Measurements from ENCODE around the gene VILL.
A peak's percentile ranks its signal among the peaks of the same experiment; 100 is the strongest.
"Not testable (repeated sequence)": the region's sequence is repeated elsewhere in the genome, so short reads cannot be mapped to it uniquely, and the experiment has no call there.

VILL gene

GRCh38 chr3:37985637-37986320 is 4.8 kb upstream of the VILL start:
- no peak for DNase-seq (ENCODE audit: low read depth in 1 of 2, low spot score in 1 of 2)

DNA sequence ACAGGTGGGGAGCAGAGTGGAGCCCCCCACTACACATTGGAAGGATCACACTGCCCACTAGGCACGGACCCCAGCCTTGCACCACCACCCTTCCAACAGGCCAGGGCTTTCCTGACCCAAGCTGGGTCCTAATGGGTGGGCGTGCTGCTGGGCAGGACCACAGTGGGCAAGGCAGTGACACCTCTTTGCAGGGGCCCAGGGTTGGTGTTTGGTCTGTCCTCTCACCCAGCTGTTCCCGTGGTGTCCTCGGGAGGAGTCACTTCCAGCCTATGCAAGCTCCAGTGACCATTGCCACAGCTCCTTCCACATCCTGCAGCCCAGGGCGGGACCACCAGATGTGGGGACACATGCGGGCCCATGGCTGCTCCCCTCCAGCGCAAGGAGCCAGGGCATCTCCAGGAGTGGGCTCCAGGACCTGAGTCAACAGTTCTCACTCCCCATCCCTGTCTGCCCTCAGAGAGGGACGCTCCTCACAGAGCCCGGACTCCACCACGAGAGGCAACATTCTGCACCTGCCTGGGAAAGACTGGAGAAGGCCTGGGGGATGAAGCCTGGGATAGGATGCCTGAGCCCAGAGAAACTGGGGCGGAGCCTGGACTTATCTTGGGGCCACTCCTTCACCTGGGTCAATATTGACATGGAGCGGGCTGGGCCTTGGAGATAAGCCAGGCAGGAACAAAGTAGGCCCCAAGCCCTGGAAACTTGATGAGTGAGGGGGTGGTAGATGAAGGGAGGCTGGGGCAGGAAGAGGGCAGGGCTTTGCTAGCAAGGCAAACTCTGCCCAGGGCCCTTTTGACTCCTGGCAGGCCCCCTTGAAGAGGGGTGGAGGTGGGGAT is 3.9 kb upstream of the VILL start:
- DNase-seq (ENCODE audit: low read depth in 1 of 2, low spot score in 1 of 2), result no peak

DNA sequence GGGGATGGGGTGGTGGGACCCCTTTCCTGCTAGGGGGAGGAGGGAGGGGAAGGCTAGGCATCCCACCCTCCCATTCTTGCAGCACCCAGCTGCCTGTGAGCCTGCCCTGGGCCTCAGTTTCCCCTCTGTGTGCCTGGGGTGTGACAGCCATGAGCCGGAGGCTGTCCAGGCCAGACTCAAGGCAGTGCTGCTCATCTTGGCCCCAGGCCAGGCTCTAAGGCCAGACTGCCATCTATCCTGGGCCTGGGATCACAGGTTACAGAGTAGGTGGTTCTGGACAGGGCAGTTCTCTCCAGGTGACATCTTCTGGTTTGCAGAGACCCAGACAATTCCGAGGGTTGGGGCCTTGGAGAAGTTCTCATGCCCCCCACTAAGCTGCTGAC is 3.3 kb upstream of the VILL start:
- DNase-seq (ENCODE audit: low read depth in 1 of 2, low spot score in 1 of 2), result no peak

DNA sequence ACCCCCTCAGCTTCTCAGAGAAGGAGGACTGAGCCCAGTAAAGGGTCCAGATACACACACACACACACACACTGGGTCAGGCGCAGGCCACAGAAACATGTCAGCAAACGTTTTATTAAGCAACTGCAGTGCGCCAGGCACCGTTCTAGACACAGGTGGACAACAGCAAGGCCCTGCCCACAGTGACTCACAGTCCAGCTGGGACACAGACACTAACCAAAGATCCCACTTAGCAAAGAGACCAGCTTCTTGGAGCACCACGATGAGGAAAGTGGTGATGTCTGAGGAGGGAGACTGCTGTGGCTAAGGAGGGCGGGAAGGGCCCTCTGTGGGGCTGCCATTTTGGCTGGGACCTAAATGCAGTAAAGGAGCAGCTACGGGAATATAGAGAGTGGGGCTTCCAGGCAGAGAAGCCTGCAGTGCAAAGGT is 2.8 kb upstream of the VILL start:
- no peak for DNase-seq (ENCODE audit: low read depth in 1 of 2, low spot score in 1 of 2)

DNA sequence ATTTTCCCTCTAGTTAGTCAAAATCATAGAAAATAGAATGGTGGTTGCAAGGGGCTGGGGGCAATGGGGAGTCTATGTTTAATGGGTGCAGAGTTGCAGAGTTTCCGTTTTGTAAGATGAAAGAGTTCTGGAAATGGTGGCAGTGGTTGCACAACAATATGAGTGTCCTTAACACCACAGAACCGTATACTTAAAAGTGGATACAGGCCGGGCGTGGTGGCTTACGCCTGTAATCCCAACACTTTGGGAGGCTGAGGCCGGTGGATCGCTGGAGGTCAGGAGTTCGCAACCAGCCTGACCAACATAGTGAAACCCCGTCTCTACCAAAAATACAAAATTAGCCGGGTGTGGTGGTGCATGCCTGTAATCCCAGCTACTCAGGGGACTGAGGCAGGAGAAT is 2.2 kb upstream of the VILL start:
- DNase-seq (ENCODE audit: low read depth in 1 of 2, low spot score in 1 of 2), result not testable (repeated sequence)

DNA sequence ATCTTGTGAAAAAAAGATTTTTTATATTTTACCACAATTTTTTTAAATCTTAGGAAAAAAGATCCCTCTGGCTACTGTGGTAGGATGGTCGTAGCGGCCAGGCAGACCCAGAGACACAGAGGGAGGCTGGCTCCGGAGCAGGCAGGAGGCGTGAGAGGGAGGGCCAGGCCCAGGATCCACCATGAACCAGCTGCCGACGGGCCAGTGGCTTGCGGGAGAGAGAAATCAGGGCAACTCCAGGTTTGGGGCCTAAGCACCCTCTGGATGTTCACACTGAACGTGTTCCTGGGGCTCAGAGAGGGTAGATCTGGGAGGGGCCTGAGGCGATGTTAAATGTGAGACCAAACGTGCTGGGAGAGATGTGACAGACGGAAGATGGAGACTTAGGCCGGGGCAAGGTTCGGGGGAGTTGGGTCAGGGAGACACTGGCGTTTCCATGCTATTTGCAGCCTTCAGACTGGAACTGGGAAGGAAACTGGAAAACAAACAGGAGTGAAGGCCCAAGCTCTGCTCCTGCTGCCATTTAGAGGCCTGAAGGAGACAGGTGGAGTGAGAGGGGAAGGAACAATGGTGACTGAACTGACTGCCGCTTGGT is 1.6 kb upstream of the VILL start:
- DNase-seq (ENCODE audit: low read depth in 1 of 2, low spot score in 1 of 2), result no peak

DNA sequence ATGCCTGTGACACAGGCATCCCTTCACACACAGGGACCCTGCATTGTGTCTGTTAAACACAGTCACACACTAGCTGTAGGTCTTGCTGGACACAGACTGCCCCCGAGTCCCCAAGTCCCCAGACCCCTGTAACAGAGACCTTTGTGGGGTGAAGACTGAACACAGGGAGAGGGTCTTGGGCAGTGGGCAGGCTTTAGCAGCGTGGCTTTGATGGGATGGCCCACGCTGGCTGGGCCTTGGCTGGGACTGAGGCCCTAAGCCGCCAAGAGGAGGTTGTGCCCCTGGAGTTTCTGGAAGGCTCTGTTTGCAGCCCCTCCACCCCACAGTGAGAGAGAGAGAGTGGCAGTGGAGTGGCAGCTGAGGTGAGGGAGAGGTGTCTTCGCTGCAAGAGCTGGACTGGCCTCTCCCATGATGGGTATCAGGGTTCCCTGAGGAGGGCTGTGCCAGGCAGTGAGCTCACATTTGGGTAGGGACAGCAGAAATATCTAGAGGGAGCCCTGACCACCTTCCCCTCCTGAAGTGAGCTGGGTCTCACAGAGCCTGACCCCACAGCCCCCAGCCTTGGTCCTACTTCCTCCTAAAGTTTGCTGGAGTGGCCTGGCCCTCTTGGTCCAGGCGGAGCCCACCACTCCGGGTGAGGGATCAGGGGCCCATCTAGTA is 635 bp upstream of the VILL start:
- DNase-seq (ENCODE audit: low read depth in 1 of 2, low spot score in 1 of 2), result no peak

DNA sequence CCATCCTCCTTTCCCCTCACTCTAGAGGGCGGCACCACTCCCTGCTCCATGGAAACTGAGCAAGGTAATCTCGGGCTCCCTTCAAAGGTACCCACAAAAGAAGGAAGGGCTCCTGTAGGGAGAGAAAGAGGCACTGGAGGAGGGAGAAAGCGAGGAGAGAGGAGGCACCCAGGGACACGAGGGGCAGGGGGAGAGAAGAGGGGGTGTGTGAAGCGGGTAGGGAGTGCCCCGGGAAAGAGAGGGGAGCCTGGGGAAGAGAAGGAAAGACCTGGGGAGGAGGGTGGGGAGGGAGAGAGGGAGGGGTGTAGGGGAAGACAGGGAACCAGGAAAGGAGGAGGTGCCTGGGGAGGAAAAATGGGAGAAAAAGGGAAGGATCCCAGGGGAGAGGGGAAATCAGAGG is 523 bp downstream of the VILL start:
- DNase-seq (ENCODE audit: low read depth in 1 of 2, low spot score in 1 of 2), result no peak

- DNase-seq (ENCODE audit: low read depth in 1 of 2, low spot score in 1 of 2), result no peak
Measured at GRCh38 chr3:37991823-37992222, 1.2 kb downstream of the VILL start.

DNA sequence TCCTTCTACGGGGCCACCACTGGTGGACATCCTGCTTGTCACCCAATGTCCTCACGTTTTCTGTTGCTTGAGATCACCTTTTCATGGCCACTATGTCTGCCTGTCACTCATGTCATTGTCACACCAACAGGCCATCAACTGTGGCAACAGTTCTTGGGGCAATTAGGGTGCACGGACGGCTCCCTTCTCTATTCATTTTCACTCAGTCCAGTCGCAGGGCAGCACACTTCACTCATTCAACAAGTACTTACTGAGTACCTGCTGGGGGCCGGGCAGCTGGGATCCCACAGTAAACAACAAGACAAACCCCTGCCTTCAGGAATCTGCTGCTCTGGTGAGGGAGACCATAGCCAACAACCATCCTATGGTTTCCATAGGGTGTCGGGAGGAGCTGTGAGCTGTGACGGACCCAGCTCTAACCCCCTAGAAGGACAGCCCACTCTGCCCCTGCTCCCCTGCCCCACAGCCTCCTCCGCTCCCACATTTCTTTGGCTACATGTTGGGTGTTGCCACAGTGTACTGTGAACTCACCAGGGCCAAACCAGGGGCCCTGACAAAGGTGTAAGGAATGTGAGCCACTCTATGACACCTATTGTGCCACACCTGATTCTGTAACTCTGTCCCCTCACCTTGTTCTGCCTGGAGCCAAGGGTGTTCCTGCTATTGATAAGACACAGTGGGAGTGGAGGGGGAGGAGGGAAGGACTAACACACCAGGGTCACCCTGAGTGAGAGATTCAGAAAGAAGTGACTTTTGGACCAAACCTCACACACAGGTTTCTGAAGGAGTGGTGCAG is 1.9 kb downstream of the VILL start:
- no peak for DNase-seq (ENCODE audit: low read depth in 1 of 2, low spot score in 1 of 2)

DNA sequence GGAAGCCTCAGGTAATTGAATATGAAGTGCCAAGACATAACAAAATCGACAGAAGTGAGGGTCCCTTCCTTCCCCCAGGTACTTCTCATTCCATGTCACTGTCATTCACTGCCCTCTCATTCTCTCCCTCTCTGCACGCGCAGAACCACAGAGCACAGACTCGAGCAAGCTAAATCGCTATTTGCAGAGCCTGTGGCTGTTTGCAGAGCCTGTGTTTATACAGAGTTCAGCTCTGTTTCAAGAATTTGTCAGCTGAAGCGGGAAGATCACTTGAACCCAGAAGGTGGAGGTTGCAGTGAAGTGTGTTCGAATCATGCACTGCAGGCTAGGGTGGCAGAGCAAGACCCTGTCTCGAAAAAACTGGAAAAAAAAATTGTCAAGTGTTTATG is 2.5 kb downstream of the VILL start:
- DNase-seq (ENCODE audit: low read depth in 1 of 2, low spot score in 1 of 2), result no peak

DNA sequence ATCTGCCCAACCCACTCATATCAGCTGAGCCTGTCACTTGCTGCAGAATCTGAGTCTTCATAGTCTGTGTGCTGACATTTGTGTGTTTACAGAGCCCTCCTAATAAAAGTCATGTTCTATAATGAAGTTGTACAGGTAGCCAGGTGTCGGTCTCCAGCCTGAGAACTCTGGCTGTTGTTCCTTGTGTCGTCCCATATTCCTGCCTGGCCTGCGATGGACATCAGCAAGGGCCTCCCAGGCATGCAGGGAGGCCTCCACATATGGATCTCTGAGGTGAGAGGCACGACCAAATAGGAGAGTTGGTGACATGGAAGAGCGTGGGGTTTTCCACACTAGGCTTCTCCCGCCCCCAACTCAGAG is 2.9 kb downstream of the VILL start:
- DNase-seq (ENCODE audit: low read depth in 1 of 2, low spot score in 1 of 2), result no peak

- DNase-seq (ENCODE audit: low read depth in 1 of 2, low spot score in 1 of 2), result peak; percentile 22 to 50
Measured at GRCh38 chr3:37993820-37994638, 3.4 kb downstream of the VILL start.

GRCh38 chr3:37994639-37994972 is 4.0 kb downstream of the VILL start:
- no peak for DNase-seq (ENCODE audit: low read depth in 1 of 2, low spot score in 1 of 2)

GRCh38 chr3:37995652-37996641 is 5.4 kb downstream of the VILL start:
- DNase-seq (ENCODE audit: low read depth in 1 of 2, low spot score in 1 of 2), result no peak

DNA sequence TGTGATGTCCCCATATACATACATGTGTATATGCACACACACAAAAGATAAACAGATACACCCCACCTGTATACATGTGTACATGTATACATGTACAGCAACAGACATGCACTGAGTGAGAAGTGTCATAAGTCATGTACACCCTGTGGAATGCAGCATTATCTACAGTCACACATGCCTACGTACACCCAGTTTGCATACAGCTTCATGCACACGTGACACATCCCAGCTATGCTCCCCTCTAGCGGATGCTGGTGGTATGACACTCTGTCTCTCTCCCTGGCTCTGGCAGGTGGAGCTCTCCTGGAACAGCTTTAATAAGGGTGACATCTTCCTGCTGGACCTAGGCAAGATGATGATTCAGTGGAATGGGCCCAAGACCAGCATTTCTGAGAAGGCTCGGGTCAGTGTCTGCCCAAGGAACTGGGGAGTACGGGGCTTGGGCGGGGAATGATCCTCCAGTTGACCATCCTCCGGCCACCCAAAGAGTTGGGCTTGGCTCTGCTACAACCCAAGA is 6.3 kb downstream of the VILL start:
- DNase-seq (ENCODE audit: low read depth in 1 of 2, low spot score in 1 of 2), result peak; percentile 54 to 65

GRCh38 chr3:37997342-37997741 is 6.8 kb downstream of the VILL start:
- no peak for DNase-seq (ENCODE audit: low read depth in 1 of 2, low spot score in 1 of 2)

- no peak for DNase-seq (ENCODE audit: low read depth in 1 of 2, low spot score in 1 of 2)
Measured at GRCh38 chr3:37997791-37998370, 7.3 kb downstream of the VILL start.

DNA sequence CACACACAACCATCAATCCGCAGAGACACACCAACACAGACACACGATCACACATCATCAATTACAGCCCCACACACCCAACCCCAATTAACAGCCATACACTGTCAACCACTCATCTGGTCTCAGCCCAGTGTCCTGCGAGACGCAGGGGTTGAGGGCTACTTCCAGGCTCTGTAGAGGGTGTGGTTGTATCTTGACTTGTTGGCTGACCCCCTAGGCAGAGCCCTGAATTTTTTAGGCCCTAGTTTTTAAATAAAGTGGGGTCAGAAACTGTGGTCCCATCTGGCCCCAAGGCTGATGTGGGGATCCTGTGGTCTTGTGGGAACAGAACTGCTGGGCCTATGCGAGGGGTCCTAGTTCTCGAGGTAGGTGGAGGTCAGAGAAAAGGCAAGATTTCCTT is 9.2 kb downstream of the VILL start:
- DNase-seq (ENCODE audit: low read depth in 1 of 2, low spot score in 1 of 2), result no peak
